ENCODE results near the gene SALL3.

- TF ChIP-seq ESRRG (CRISPR knock-in tag; IDR thresholded peaks at IDR 0.05) (no peak), CSDC2 (CRISPR knock-in tag; IDR thresholded peaks at IDR 0.05) (no peak)
These were observed 1.1 kb upstream of the SALL3 start for GRCh38 chr18:78978349-78979055.
